ENCODE results near the gene TMEM253.

Gene TMEM253

GRCh38 chr14:21071225-21072030, 29.4 kb upstream of the TMEM253 start:
- peak; percentile 98 for DNase-seq (ENCODE audit: low read depth)

- DNase-seq (ENCODE audit: low read depth), result peak; percentile 95
Observed at GRCh38 chr14:21072031-21072473, 28.8 kb upstream of the TMEM253 start.

GRCh38 chr14:21072781-21073339, 28.0 kb upstream of the TMEM253 start:
- DNase-seq (ENCODE audit: low read depth), result no peak

- no peak for DNase-seq (ENCODE audit: low read depth)
Observed at GRCh38 chr14:21073921-21074320, 26.9 kb upstream of the TMEM253 start.

- no peak for DNase-seq (ENCODE audit: low read depth)
Observed at GRCh38 chr14:21074398-21075272, 26.2 kb upstream of the TMEM253 start.

- DNase-seq (ENCODE audit: low read depth), result no peak
Observed at GRCh38 chr14:21075719-21076437, 25.0 kb upstream of the TMEM253 start.

GRCh38 chr14:21077672-21078071, 23.2 kb upstream of the TMEM253 start:
- DNase-seq (ENCODE audit: low read depth), result no peak

- DNase-seq (ENCODE audit: low read depth), result no peak
Observed at GRCh38 chr14:21078287-21078686, 22.6 kb upstream of the TMEM253 start.

- DNase-seq (ENCODE audit: low read depth), result no peak
Observed at GRCh38 chr14:21078726-21079125, 22.1 kb upstream of the TMEM253 start.

GRCh38 chr14:21081521-21082142, 19.2 kb upstream of the TMEM253 start:
- no peak for DNase-seq (ENCODE audit: low read depth)

GRCh38 chr14:21083565-21084325, 17.1 kb upstream of the TMEM253 start:
- no peak for DNase-seq (ENCODE audit: low read depth)

GRCh38 chr14:21084396-21084795, 16.5 kb upstream of the TMEM253 start:
- DNase-seq (ENCODE audit: low read depth), result no peak

- peak; percentile 90 for DNase-seq (ENCODE audit: low read depth)
Observed at GRCh38 chr14:21084998-21085853, 15.6 kb upstream of the TMEM253 start.

GRCh38 chr14:21086908-21087293, 14.0 kb upstream of the TMEM253 start:
- no peak for DNase-seq (ENCODE audit: low read depth)

GRCh38 chr14:21087294-21088091, 13.4 kb upstream of the TMEM253 start:
- peak; percentile 92 for DNase-seq (ENCODE audit: low read depth)

- no peak for DNase-seq (ENCODE audit: low read depth)
Observed at GRCh38 chr14:21088687-21089086, 12.2 kb upstream of the TMEM253 start.

- DNase-seq (ENCODE audit: low read depth), result no peak
Observed at GRCh38 chr14:21089271-21089670, 11.6 kb upstream of the TMEM253 start.

GRCh38 chr14:21089877-21090193, 11.0 kb upstream of the TMEM253 start:
- no peak for DNase-seq (ENCODE audit: low read depth)
